Measurements from ENCODE around the gene DNM3.

Gene DNM3

DNA sequence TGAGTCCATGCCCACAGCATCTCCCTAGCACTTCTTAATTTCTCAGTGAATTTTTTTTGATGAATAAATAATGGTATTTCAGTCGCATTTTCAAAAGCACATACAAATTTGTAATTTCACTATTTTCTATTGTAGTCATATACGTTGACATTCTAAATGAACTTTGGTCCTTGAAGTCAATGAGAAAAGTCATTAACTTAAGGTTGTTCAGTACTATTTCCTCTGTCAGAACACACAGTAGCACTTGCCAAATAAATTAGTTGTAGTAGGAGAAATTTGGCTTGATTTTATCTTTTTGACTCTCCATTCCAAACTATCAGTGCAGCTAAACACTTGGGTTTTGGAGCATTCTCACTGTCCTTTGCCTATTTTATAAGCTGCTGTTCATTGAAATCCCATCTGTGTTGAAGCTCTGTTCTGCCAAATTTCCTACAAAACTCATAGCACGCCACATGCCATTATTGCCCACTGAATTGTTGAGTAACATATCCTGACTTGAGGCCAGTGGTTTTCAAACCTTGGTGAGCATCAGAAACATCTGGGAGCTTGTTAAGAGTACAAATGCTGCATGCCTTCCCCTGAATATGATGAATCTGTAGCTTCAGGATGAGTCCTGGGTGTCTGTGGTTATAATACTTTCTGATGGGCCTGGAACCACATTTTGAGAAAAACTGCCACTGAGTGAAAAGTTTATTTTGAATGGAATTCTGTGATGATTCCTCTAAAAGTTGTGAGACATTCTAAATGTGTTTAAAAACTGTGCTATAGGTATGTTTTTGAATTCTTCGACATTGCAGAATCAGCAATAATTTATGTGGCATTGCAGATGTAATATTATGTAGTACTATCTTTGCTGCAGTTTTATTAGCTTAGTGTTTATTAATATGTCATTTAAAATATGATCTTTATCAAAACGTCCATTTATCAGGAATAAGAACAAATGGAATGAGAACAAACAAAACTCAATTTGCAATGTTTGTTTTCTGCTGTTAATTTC is 78.9 kb downstream of the DNM3 start:
- Histone ChIP-seq H3F3A (ENCODE audit: control insufficient read depth, insufficient read depth) (no peaks in the 10 kb centered on the region), H3K27ac (ENCODE audit: low read depth, low read length) (no peak overlapping the region), H3K4me3 (ENCODE audit: low read length) (no peak overlapping the region), H3K27me3 (ENCODE audit: control insufficient read depth, low read length) (no peaks in the 10 kb centered on the region; the same call in 1 of the 2 replicates), H3K9me2 (replicated peaks; ENCODE audit: control insufficient read depth, low read length) (no peaks in the 10 kb centered on the region), H3K4me2 (ENCODE audit: low read length) (no peak overlapping the region), H3K9me3 (ENCODE audit: control insufficient read depth, insufficient read depth, low read length) (no peaks in the 10 kb centered on the region), H4K20me1 (ENCODE audit: control insufficient read depth, insufficient read depth, low read depth, low read length) (no peaks in the 10 kb centered on the region), H3K4me1 (ENCODE audit: control insufficient read depth, low read length) (no peaks in the 10 kb centered on the region), H3K36me3 (ENCODE audit: control insufficient read depth, low read length) (no peaks in the 10 kb centered on the region), H3K79me2 (ENCODE audit: control insufficient read depth, low read length) (no peaks in the 10 kb centered on the region)
- TF ChIP-seq, protein P1, sequence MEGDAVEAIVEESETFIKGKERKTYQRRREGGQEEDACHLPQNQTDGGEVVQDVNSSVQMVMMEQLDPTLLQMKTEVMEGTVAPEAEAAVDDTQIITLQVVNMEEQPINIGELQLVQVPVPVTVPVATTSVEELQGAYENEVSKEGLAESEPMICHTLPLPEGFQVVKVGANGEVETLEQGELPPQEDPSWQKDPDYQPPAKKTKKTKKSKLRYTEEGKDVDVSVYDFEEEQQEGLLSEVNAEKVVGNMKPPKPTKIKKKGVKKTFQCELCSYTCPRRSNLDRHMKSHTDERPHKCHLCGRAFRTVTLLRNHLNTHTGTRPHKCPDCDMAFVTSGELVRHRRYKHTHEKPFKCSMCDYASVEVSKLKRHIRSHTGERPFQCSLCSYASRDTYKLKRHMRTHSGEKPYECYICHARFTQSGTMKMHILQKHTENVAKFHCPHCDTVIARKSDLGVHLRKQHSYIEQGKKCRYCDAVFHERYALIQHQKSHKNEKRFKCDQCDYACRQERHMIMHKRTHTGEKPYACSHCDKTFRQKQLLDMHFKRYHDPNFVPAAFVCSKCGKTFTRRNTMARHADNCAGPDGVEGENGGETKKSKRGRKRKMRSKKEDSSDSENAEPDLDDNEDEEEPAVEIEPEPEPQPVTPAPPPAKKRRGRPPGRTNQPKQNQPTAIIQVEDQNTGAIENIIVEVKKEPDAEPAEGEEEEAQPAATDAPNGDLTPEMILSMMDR (IDR thresholded peaks at IDR 0.05; ENCODE audit: low read depth, low read length, poor library complexity, severe bottlenecking), result no peak
- TF ChIP-seq EZH2phosphoT487 (IDR thresholded peaks at IDR 0.05; ENCODE audit: borderline replicate concordance, low read length), result no peak

DNA sequence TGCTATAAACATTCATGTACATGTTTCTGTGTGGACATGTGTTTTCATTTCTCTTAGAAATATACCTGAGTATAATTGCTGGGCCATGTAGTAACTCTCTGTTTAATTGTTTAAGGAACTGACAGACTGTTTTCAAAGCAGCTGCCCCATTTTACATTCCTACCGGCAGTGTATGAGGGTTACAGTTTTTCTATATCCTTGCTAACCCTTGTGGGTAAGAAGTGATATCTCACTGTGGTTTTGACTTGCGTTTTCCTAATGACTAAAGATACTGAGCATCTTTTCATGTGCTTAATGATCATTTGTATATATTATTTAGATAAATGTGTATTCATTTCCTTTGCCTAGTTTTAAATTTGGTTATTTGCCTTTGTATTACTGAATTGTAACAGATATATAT is 81.7 kb downstream of the DNM3 start:
- Histone ChIP-seq H4K20me1 (ENCODE audit: control insufficient read depth, insufficient read depth, low read depth, low read length) (no peaks in the 10 kb centered on the region), H3K4me1 (ENCODE audit: control insufficient read depth, low read length) (no peaks in the 10 kb centered on the region), H3K9me3 (ENCODE audit: control insufficient read depth, insufficient read depth, low read length) (no peaks in the 10 kb centered on the region), H3K27ac (ENCODE audit: low read depth, low read length) (no peak overlapping the region), H3F3A (ENCODE audit: control insufficient read depth, insufficient read depth) (no peaks in the 10 kb centered on the region), H3K36me3 (ENCODE audit: control insufficient read depth, low read length) (no peaks in the 10 kb centered on the region), H3K9me2 (replicated peaks; ENCODE audit: control insufficient read depth, low read length) (no peaks in the 10 kb centered on the region), H3K27me3 (ENCODE audit: control insufficient read depth, low read length) (no peaks in the 10 kb centered on the region; the same call in 1 of the 2 replicates), H3K79me2 (ENCODE audit: control insufficient read depth, low read length) (no peaks in the 10 kb centered on the region), H3K4me2 (ENCODE audit: low read length) (no peak overlapping the region), H3K4me3 (ENCODE audit: low read length) (no peak overlapping the region)
- no peak for TF ChIP-seq EZH2phosphoT487 (IDR thresholded peaks at IDR 0.05; ENCODE audit: borderline replicate concordance, low read length)
- TF ChIP-seq, protein P1 (IDR thresholded peaks at IDR 0.05; ENCODE audit: low read depth, low read length, poor library complexity, severe bottlenecking), result no peak

DNA sequence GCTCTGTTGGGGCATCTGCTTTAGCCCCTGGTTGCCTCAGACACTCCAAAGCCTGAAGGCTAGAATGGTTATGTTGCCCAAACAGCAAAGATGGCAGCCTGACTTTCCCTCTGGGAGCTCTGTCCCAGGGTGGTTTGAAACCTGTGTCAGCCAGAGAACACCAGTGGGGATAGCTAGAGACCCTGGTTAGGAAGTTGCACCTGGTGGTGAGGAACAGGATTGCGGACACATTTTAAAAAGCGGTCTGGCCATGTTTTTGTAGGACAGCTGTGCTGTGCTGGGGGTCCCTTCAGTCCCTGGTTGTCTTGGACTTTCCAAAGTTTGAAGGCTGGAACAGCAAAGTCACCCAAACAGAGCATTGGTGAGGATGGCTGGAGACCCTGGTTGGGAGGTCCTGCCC is 87.8 kb downstream of the DNM3 start:
- Histone ChIP-seq H3K27ac (ENCODE audit: low read depth, low read length) (no peak overlapping the region), H3K79me2 (ENCODE audit: control insufficient read depth, low read length) (no peaks in the 10 kb centered on the region), H3K4me3 (ENCODE audit: low read length) (no peak overlapping the region), H3K9me2 (replicated peaks; ENCODE audit: control insufficient read depth, low read length) (no peaks in the 10 kb centered on the region), H3F3A (ENCODE audit: control insufficient read depth, insufficient read depth) (no peaks in the 10 kb centered on the region), H4K20me1 (ENCODE audit: control insufficient read depth, insufficient read depth, low read depth, low read length) (no peaks in the 10 kb centered on the region), H3K9me3 (ENCODE audit: control insufficient read depth, insufficient read depth, low read length) (no peaks in the 10 kb centered on the region), H3K4me2 (ENCODE audit: low read length) (no peak overlapping the region), H3K36me3 (ENCODE audit: control insufficient read depth, low read length) (no peaks in the 10 kb centered on the region), H3K4me1 (ENCODE audit: control insufficient read depth, low read length) (no peaks in the 10 kb centered on the region), H3K27me3 (ENCODE audit: control insufficient read depth, low read length) (0 out of 2 replicates have a peak, but pooled peaks cover 2% of the 10 kb centered on the region)
- TF ChIP-seq, protein P1 (IDR thresholded peaks at IDR 0.05; ENCODE audit: low read depth, low read length, poor library complexity, severe bottlenecking), result peak; percentile 31
- no peak for TF ChIP-seq EZH2phosphoT487 (IDR thresholded peaks at IDR 0.05; ENCODE audit: borderline replicate concordance, low read length)

Measured in DOHH2 (cell line).